GM12878 (cell line): ENCODE measurements around the gene TDP2. TPM values are rescaled to one million over a fixed set of nuclear protein-coding genes. Genes with fewer than 3 reads are reported as not detected.

Experiments used
- ATAC-seq: fragments of 200-7000 bp; cut with Tn5 transposase; 3 replicates; pipeline ENCODE4 v1.9.1; 2020; ENCODE audit warnings: mild to moderate bottlenecking, moderate library complexity
- BruUV-seq: library from RNA; stranded (reverse); fragments of 400-500 nt; replicated peaks from 2 replicates; lab custom pipeline; 2021; lab: Mats Ljungman, UMichigan
- CTCF ChIA-PET: fragments of 300-600 bp; sonication (Branson Sonifier 250); formaldehyde crosslinking; extraction: SDS; loops from one replicate; lab custom pipeline; 2021; ENCODE audit warnings: inconsistent platforms; lab: Yijun Ruan, JAX
- POLR2A ChIA-PET: fragments of 350-600 bp; formaldehyde crosslinking; extraction: SDS; loops from one replicate; lab custom pipeline; 2021; ENCODE audit warnings: inconsistent platforms; lab: Charles Lee
- RAD21 ChIA-PET: fragments of 300-600 bp; sonication (Branson Sonifier 250); formaldehyde crosslinking; loops from one replicate; lab custom pipeline; 2023; ENCODE audit warnings: antibody characterized with exemption; ENCODE audit not compliant: unreplicated experiment; lab: Charles Lee
- SMC1A ChIA-PET: fragments of 300-600 bp; sonication (Branson Sonifier 250); formaldehyde crosslinking; loops from one replicate; lab custom pipeline; 2023; ENCODE audit not compliant: unreplicated experiment, uncharacterized antibody; lab: Charles Lee
- DNase-seq: peaks from one replicate; pipeline ENCODE4 v3.0.0-alpha.2; 2011; ENCODE audit warnings: low read depth, low spot score
- FAIRE-seq: peaks from 3 replicates; lab custom pipeline; 2011; peaks lifted over from hg19 to GRCh38; lab: Jason Lieb, UNC
- H2AFZ ChIP-seq: 2 replicates; pipeline ENCODE4 v1.6.0; 2011; ENCODE audit warnings: low read depth, low read length, control low read depth; ENCODE audit not compliant: control insufficient read depth
- H3K27ac ChIP-seq: 2 replicates; pipeline ENCODE4 v1.5.1; 2011; ENCODE audit warnings: control low read depth; ENCODE audit not compliant: control insufficient read depth, insufficient read depth
- H3K27me3 ChIP-seq, 2 experiments: replicated peaks in 1 of 2; 2 replicates each; pipeline versions ENCODE4 v1.6.0 to v1.6.1; 2011; ENCODE audit warnings: low read length in 1 of 2; ENCODE audit not compliant: control insufficient read depth in 2 of 2, insufficient read depth in 2 of 2
- H3K36me3 ChIP-seq, 2 experiments: 2 replicates each; pipeline ENCODE4 v1.5.1; 2011; ENCODE audit warnings: low read length in 1 of 2; ENCODE audit not compliant: control insufficient read depth in 2 of 2, insufficient read depth in 2 of 2
- H3K4me1 ChIP-seq: 2 replicates; pipeline ENCODE4 v1.6.1; 2011; ENCODE audit warnings: mild to moderate bottlenecking, low read length, moderate library complexity, mixed read lengths; ENCODE audit not compliant: control insufficient read depth, insufficient read depth
- H3K4me2 ChIP-seq: 2 replicates; pipeline ENCODE4 v1.6.0; 2011; ENCODE audit warnings: control low read depth; ENCODE audit not compliant: control insufficient read depth, insufficient read depth
- H3K4me3 ChIP-seq: fragments of 200-600 bp; sonication (generic); 2 replicates; pipeline ENCODE4 v1.5.1; 2016
- H3K79me2 ChIP-seq: 2 replicates; pipeline ENCODE4 v1.6.0; 2011; ENCODE audit warnings: low read length; ENCODE audit not compliant: control insufficient read depth, insufficient read depth
- H3K9ac ChIP-seq: 2 replicates; pipeline ENCODE4 v1.8.0; 2011; ENCODE audit warnings: low read length, control low read depth, mixed read lengths; ENCODE audit not compliant: control insufficient read depth, insufficient read depth
- H3K9me3 ChIP-seq: replicated peaks from 3 replicates; pipeline ENCODE4 v1.5.1; 2011; ENCODE audit warnings: mild to moderate bottlenecking, low read length; ENCODE audit not compliant: control insufficient read depth, insufficient read depth
- H4K20me1 ChIP-seq: 2 replicates; pipeline ENCODE4 v1.6.0; 2011; ENCODE audit not compliant: control insufficient read depth, insufficient read depth
- ASH2L ChIP-seq: fragments of 300-600, 200-600 bp; sonication (generic); IDR thresholded peaks from 2 replicates; pipeline ENCODE4 v1.6.1; 2017; ENCODE audit warnings: low read depth, mild to moderate bottlenecking, borderline replicate concordance
- ATF7 ChIP-seq: fragments of 450-650 bp; IDR thresholded peaks from 2 replicates; pipeline ENCODE4 v1.6.1; 2016; ENCODE audit warnings: low read depth, mild to moderate bottlenecking
- EED ChIP-seq: sonication (generic); IDR thresholded peaks from 2 replicates; pipeline ENCODE4 v1.6.1; 2016; ENCODE audit warnings: antibody characterized with exemption, low read depth
- EP300 ChIP-seq, 2 experiments: fragments of 150-350 bp in 1 of 2; IDR thresholded peaks; 2 replicates each; pipeline ENCODE4 v1.6.1; 2011 to 2012; ENCODE audit warnings: low read depth in 2 of 2, low read length in 2 of 2, borderline replicate concordance in 1 of 2, improper control_type of control experiment in 1 of 2, inconsistent platforms in 1 of 2; ENCODE audit not compliant: control insufficient read depth in 1 of 2
- PAX5 ChIP-seq: IDR thresholded peaks from 2 replicates; pipeline ENCODE4 v1.6.1; 2011; ENCODE audit warnings: low read depth, low read length, borderline replicate concordance
- PBX3 ChIP-seq: IDR thresholded peaks from 2 replicates; pipeline ENCODE4 v1.6.1; 2011; ENCODE audit warnings: mild to moderate bottlenecking, low read depth, low read length, moderate library complexity; ENCODE audit not compliant: insufficient replicate concordance
- POU2F2 ChIP-seq: IDR thresholded peaks from 3 replicates; pipeline ENCODE4 v1.6.1; 2011; ENCODE audit warnings: low read depth, mild to moderate bottlenecking, low read length, borderline replicate concordance
- PRDM15 ChIP-seq: fragments of 450-650 bp; formaldehyde crosslinking; IDR thresholded peaks from 2 replicates; pipeline ENCODE4 v1.4.0; 2020; ENCODE audit warnings: mild to moderate bottlenecking, moderate library complexity
- RELB ChIP-seq: fragments of 450-650 bp; IDR thresholded peaks from 2 replicates; pipeline ENCODE4 v1.6.1; 2017; ENCODE audit warnings: low read depth, mild to moderate bottlenecking, moderate library complexity
- RFX5 ChIP-seq: IDR thresholded peaks from 2 replicates; pipeline ENCODE4 v1.6.1; 2011; ENCODE audit warnings: low read depth, low read length, improper control_type of control experiment
- SMARCA5 ChIP-seq: fragments of 450-650 bp; IDR thresholded peaks from 2 replicates; pipeline ENCODE4 v1.6.1; 2017; ENCODE audit warnings: mild to moderate bottlenecking
- STAT3 ChIP-seq: IDR thresholded peaks from 2 replicates; pipeline ENCODE4 v1.6.1; 2011; ENCODE audit warnings: low read depth, low read length, improper control_type of control experiment
- YY1 ChIP-seq: IDR thresholded peaks from 2 replicates; pipeline ENCODE4 v1.6.1; 2011; ENCODE audit warnings: low read depth, mild to moderate bottlenecking, low read length
- ZNF274 ChIP-seq: IDR thresholded peaks from one replicate; pipeline ENCODE4 v1.8.0; 2011; ENCODE audit not compliant: insufficient read length, insufficient read depth
- WGBS: methylation state at CpG from one replicate; pipeline ENCODE4 v1.1.6; 2016; ENCODE audit warnings: low lambda C conversion rate; ENCODE audit not compliant: insufficient replicate concordance, insufficient coverage; ENCODE audit errors: missing lambda C conversion rate; 5-methylcytosine and 5-hydroxymethylcytosine counted together
- in situ Hi-C: fragments of 300-500 bp; cut with MboI; formaldehyde crosslinking; loops from 9 replicates; pipeline ENCODE4 v1.14.3; 2018; ENCODE audit warnings: mixed read lengths
- intact Hi-C: fragments of 100-400 bp; cut with micrococcal nuclease; formaldehyde crosslinking; loops from one replicate; pipeline ENCODE4 v1.14.2; 2022; ENCODE audit not compliant: unreplicated experiment
- polyA plus RNA-seq, 11 experiments: library from polyadenylated mRNA; depleted of rRNA in 4 of 11; unstranded in 6 of 11; stranded (reverse) in 5 of 11; fragments of >200 nt; fragmentation: Nextera tagmentation in 4 of 11; fragmentation: Illumina TruSeq in 1 of 11; extraction: Ambion mirVana in 4 of 11; extraction: Trizol in 1 of 11; gene quantifications; 1 replicate in 1 of 11; 2 replicates in 10 of 11; pipeline versions ENCODE4 v1.2.1 to v1.2.3, GENCODE V29; 2011 to 2016; ENCODE audit warnings: inconsistent platforms in 2 of 11, missing spikeins in 2 of 11, low read depth in 1 of 11
- total RNA-seq, 4 experiments: library from RNA; depleted of rRNA in 3 of 4; stranded (reverse); fragments of >200 nt in 3 of 4; fragmentation: Illumina TruSeq in 1 of 4; extraction: Trizol in 1 of 4; gene quantifications; 2 replicates each; pipeline versions ENCODE4 v1.2.1 to v1.2.3, GENCODE V29; 2013 to 2021
- TF ChIP-seq, protein P1 (sequence below): fragments of 450-650 bp; IDR thresholded peaks from 2 replicates; pipeline ENCODE4 v1.6.1; 2017; ENCODE audit warnings: antibody characterized with exemption, mild to moderate bottlenecking, moderate library complexity

Gene TDP2
- total and polyA plus RNA-seq, 10 of the 15 experiments (the other 5 are each of a cell fraction or from before 2014, with no cell fraction given): 24.4 to 53.3 (median 38.8) TPM

DNA sequence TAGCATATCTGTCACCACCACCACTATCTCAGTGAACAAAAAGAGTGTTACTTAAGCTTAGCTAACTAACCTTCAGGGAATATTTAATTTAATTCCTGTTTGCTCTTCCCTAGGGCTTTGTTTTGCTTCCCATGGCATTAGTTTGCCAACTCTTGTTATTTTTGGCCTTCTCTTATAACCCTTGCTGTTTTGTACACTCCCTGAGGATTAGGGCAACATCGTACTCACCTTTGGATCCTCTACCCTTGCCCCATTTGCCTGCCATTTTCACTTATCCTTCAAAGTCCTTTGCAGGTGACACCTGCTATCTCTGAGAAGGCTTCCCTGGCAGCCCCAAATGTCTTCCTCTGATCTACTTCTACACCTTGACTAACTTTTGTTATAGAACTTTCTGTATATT lies 23.9 kb upstream of the TDP2 start:
- POLR2A ChIA-PET: no interaction called here
- in situ Hi-C loops: loop anchor here (10.0 kb wide), 1 partner anchor 406 kb away; no protein-coding TSS in a partner anchor
- DNase-seq (no peak), ATAC-seq (no peak), FAIRE-seq (no peak)
- WGBS: 95% methylated on average over 1 of the region's 1 CpG
- no peaks in the 10 kb centered on the region for H3K36me3 ChIP-seq
- H3K4me2 ChIP-seq: no peak overlapping the region
- H3K9ac ChIP-seq: no peak overlapping the region
- H3K9me3 ChIP-seq: no peaks in the 10 kb centered on the region
- H3K27me3 ChIP-seq: no peaks in the 10 kb centered on the region
- H3K27ac ChIP-seq: no peak overlapping the region
- RAD21 ChIA-PET: no interaction called here
- H2AFZ ChIP-seq: no peak overlapping the region
- CTCF ChIA-PET: interaction anchor here (1.7 to 2.0 kb wide), 2 partner anchors 109 to 110 kb away, joined by 4 to 7 read pairs; no protein-coding TSS in a partner anchor
- no peak overlapping the region for H3K4me3 ChIP-seq
- BruUV-seq: no TSS peak
- H3K79me2 ChIP-seq: no peaks in the 10 kb centered on the region
- no peaks in the 10 kb centered on the region for H4K20me1 ChIP-seq
- no peaks in the 10 kb centered on the region; the same call in 1 of the 2 replicates for H3K4me1 ChIP-seq
- SMC1A ChIA-PET: interaction anchor here (1.4 to 1.7 kb wide), 2 partner anchors 110 to 168 kb away, joined by 5 to 7 read pairs; no protein-coding TSS in a partner anchor
- TF ChIP-seq EP300 (IDR thresholded peaks at IDR 0.05; ENCODE audit: borderline replicate concordance in 1 of 2, control insufficient read depth in 1 of 2, low read depth in 2 of 2, low read length in 2 of 2) (no peak), POU2F2 (no peak), ATF7 (no peak), ASH2L (no peak), EED (no peak), PRDM15 (no peak), STAT3 (no peak), PAX5 (no peak), RELB (no peak), YY1 (no peak), SMARCA5 (no peak), ZNF274 (no peak), PBX3 (no peak), RFX5 (no peak)
- TF ChIP-seq, protein P1, sequence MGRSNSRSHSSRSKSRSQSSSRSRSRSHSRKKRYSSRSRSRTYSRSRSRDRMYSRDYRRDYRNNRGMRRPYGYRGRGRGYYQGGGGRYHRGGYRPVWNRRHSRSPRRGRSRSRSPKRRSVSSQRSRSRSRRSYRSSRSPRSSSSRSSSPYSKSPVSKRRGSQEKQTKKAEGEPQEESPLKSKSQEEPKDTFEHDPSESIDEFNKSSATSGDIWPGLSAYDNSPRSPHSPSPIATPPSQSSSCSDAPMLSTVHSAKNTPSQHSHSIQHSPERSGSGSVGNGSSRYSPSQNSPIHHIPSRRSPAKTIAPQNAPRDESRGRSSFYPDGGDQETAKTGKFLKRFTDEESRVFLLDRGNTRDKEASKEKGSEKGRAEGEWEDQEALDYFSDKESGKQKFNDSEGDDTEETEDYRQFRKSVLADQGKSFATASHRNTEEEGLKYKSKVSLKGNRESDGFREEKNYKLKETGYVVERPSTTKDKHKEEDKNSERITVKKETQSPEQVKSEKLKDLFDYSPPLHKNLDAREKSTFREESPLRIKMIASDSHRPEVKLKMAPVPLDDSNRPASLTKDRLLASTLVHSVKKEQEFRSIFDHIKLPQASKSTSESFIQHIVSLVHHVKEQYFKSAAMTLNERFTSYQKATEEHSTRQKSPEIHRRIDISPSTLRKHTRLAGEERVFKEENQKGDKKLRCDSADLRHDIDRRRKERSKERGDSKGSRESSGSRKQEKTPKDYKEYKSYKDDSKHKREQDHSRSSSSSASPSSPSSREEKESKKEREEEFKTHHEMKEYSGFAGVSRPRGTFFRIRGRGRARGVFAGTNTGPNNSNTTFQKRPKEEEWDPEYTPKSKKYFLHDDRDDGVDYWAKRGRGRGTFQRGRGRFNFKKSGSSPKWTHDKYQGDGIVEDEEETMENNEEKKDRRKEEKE: no peak
- TF ChIP-seq, all 136 proteins: peak for 0
- intact Hi-C loops: loop anchor here (5.0 kb wide), 1 partner anchor 408 kb away; no protein-coding TSS in a partner anchor
